Activated CD4-positive, alpha-beta T cell treated with anti-CD3 and anti-CD28 coated beads for 4 hours (primary cell): ENCODE results near the gene UNC13B.

Experiments
- DNase-seq, 2 donors: peaks; one replicate each; pipeline ENCODE4 v3.0.0-alpha.2; 2020

UNC13B gene

DNA sequence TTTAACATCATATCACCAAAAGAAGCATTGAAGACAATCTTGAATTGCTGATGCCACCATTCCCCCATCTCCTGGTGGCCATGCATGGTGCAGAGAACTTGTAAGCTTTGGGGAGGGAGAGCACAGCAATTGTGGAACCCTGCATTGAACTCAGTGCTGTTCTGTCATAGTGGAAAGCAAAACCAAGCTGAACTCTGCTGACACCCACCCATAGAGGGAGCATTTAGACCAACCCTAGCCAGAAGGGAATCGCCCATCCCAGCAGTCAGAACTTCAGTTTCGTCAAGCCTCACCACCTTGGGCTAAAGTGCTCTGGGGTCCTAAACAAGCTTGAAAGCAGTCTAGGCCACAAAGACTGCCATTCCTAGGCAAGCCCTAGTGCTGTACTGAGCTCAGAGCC, 290.7 kb downstream of the UNC13B start:
- no peak for DNase-seq

DNA sequence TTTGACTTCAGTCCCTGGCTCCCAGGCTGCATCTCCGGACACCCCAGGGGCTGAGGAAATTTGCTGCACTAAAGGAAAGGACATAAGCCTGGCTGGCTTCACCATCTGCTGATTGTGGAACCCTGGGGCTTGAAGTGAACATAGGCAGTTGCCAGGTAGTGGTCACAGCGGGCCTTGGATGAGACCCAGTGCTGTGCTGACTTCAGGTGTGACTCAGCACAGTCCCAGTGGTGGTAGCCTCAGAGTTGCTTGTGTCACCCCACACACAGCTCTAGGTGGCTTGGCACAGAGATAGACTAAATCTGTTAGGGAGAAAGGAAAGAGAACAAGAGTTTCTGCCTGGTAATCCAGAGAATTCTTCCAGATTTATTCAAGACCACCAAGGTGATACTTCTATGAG, 292.0 kb downstream of the UNC13B start:
- DNase-seq, result no peak
